NK-92 (cell line): ENCODE data around the gene HBZ.
"Not testable (repeated sequence)": the region's sequence is repeated elsewhere in the genome, so short reads cannot be mapped to it uniquely, and the experiment has no call there.

Source experiments
- DNase-seq: peaks from one replicate; lab custom pipeline; 2025; ENCODE audit not compliant: unreplicated experiment; lab: John Stamatoyannopoulos, UW

HBZ gene

GRCh38 chr16:164134-164823 lies 11.8 kb downstream of the HBZ start:
- DNase-seq = not testable (repeated sequence)

- DNase-seq = no peak
Measured at GRCh38 chr16:164827-165538, 12.5 kb downstream of the HBZ start.

- DNase-seq = no peak
Measured at GRCh38 chr16:165539-166374, 13.3 kb downstream of the HBZ start, which contains the start of gene HBM. Gene HBM, plus strand, starts transcription at chr16:165978. Its CDS starts 20 bp downstream, at chr16:165998.

GRCh38 chr16:166375-167121 lies 14.1 kb downstream of the HBZ start:
- no peak for DNase-seq

GRCh38 chr16:167122-167690 lies 14.8 kb downstream of the HBZ start:
- DNase-seq = no peak

GRCh38 chr16:168424-168823 lies 16.0 kb downstream of the HBZ start:
- DNase-seq = no peak

- DNase-seq = no peak
Measured at GRCh38 chr16:169014-169413, 16.6 kb downstream of the HBZ start.

GRCh38 chr16:170088-170507 lies 17.7 kb downstream of the HBZ start:
- not testable (repeated sequence) for DNase-seq

GRCh38 chr16:170788-171187 lies 18.3 kb downstream of the HBZ start:
- no peak for DNase-seq

- not testable (repeated sequence) for DNase-seq
Measured at GRCh38 chr16:172374-172941, 20.0 kb downstream of the HBZ start, which contains the start of gene HBA2. Gene HBA2, plus strand, starts transcription at chr16:172876. Its CDS starts 37 bp downstream, at chr16:172913.

GRCh38 chr16:173211-173854 lies 20.9 kb downstream of the HBZ start:
- DNase-seq = not testable (repeated sequence)

- not testable (repeated sequence) for DNase-seq
Measured at GRCh38 chr16:173928-174769, 21.7 kb downstream of the HBZ start.

GRCh38 chr16:175011-175949 lies 22.8 kb downstream of the HBZ start:
- no peak for DNase-seq

- not testable (repeated sequence) for DNase-seq
Measured at GRCh38 chr16:176006-176405, 23.6 kb downstream of the HBZ start.

GRCh38 chr16:176477-177382 lies 24.3 kb downstream of the HBZ start, which contains the start of gene HBA1:
Gene HBA1, plus strand, starts transcription at chr16:176680. Its CDS starts 37 bp downstream, at chr16:176717.
- not testable (repeated sequence) for DNase-seq

- no peak for DNase-seq
Measured at GRCh38 chr16:177394-177822, 25.0 kb downstream of the HBZ start.
